BE2C (cell line): ENCODE measurements around the gene USH1G.

Experiments used
- DNase-seq: peaks from one replicate; pipeline ENCODE4 v3.0.0-alpha.2; 2020
- H3K27me3 ChIP-seq: fragments of 250-450 bp; sonication (Bioruptor Pico); 2 replicates; pipeline ENCODE4 v1.5.1; 2020; ENCODE audit warnings: mild to moderate bottlenecking
- H3K36me3 ChIP-seq: fragments of 250-450 bp; sonication (Bioruptor Pico); 2 replicates; pipeline ENCODE4 v1.5.1; 2020; ENCODE audit warnings: mild to moderate bottlenecking
- H3K4me1 ChIP-seq: fragments of 250-450 bp; sonication (Bioruptor Pico); 2 replicates; pipeline ENCODE4 v1.5.1; 2020
- H3K4me3 ChIP-seq: 2 replicates; pipeline ENCODE4 v1.5.1; 2011; ENCODE audit warnings: low read depth, low read length
- H3K9me3 ChIP-seq: fragments of 250-450 bp; sonication (Bioruptor Pico); 2 replicates; pipeline ENCODE4 v1.5.1; 2020
- TF ChIP-seq, protein P1 (sequence below): IDR thresholded peaks from 2 replicates; pipeline ENCODE4 v1.5.1; 2012; ENCODE audit warnings: mild to moderate bottlenecking, low read depth, low read length

The USH1G gene

DNA sequence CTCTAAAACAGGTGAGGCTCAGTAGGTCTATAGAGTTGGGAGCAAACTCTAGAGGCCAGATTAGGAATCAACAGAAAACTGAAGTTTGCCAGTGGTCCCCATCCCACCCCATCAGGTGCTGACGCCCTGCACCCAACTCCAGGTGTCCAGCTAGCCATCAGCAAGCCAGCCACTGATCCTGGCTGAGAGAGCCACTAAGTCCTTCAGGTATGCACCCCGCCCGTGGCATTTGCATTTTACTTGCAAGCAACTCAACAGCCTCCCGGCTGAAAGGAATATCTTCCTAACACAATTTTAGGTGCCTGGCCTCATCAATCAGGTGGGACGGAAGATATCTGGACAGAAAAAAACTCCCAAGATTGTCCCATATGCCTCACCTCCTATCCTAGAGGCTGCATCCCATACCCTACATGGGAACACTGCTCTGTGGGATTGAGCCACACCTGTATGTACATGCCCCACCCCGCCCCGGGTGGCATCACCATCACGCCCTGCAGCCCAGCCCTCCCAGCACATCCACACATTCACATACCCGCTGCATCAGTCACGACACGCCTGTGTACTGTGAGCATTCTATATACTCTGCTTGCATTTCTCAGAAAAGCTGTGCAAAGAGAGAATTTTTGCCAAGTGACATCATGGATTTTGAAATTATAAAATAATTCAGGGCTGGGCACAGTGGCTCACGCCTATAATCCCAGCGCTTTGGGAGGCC is 20.9 kb upstream of the USH1G start:
- Histone ChIP-seq H3K27me3 (peaks cover 58% of the 10 kb centered on the region), H3K4me3 (no peak overlapping the region), H3K9me3 (no peaks in the 10 kb centered on the region), H3K4me1 (no peaks in the 10 kb centered on the region), H3K36me3 (no peaks in the 10 kb centered on the region)
- TF ChIP-seq, protein P1, sequence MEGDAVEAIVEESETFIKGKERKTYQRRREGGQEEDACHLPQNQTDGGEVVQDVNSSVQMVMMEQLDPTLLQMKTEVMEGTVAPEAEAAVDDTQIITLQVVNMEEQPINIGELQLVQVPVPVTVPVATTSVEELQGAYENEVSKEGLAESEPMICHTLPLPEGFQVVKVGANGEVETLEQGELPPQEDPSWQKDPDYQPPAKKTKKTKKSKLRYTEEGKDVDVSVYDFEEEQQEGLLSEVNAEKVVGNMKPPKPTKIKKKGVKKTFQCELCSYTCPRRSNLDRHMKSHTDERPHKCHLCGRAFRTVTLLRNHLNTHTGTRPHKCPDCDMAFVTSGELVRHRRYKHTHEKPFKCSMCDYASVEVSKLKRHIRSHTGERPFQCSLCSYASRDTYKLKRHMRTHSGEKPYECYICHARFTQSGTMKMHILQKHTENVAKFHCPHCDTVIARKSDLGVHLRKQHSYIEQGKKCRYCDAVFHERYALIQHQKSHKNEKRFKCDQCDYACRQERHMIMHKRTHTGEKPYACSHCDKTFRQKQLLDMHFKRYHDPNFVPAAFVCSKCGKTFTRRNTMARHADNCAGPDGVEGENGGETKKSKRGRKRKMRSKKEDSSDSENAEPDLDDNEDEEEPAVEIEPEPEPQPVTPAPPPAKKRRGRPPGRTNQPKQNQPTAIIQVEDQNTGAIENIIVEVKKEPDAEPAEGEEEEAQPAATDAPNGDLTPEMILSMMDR: no peak
- DNase-seq: no peak

DNA sequence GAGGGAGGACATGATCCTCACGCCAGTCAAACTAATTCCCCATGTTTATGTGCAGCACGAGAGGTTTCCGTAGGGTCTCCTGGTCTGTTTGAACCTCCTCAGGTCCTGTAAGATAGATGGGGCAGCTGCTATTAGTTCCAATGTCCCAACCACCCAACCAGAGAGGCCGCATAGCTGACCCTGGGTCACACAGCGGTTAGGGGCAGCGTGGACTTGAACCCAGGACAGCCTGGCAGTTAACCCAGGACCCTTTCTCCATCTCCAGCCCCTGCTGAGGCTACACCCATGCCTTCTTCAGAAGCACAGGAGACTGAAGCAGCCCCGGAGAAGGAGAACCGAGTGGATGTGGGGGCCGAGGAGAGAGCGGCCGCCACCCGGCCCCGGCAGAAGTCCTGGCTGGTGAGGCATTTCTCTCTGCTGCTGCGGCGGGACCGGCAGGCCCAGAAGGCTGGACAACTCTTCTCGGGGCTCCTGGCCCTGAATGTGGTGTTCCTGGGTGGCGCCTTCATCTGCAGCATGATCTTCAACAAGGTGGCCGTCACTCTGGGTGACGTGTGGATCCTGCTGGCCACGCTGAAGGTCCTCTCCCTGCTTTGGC is 18.2 kb upstream of the USH1G start:
- H3K4me1 ChIP-seq: no peaks in the 10 kb centered on the region
- TF ChIP-seq, protein P1: no peak
- H3K9me3 ChIP-seq: no peaks in the 10 kb centered on the region
- peaks cover 78% of the 10 kb centered on the region for H3K27me3 ChIP-seq
- no peak for DNase-seq
- no peak overlapping the region for H3K4me3 ChIP-seq
- no peaks in the 10 kb centered on the region for H3K36me3 ChIP-seq

DNA sequence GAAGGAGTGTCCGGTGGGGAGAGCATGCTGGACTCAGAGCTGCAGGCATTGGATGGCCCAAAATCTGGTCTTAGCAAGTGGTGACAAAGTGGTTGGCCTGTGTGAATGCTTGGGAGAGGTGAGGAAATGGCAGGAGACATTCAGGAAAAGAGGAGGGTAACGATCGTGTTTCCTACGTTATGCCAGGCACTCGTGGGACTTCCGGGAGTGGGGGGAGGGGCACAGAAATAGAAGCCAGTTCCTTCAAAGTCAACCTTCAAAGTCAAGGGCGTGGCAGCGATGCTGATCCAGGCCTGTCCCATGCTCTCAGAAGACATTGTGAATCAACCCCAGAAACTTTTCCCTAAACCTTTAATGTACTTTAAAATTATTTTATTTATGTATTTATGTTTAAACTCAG is 16.5 kb upstream of the USH1G start:
- TF ChIP-seq, protein P1: no peak
- no peaks in the 10 kb centered on the region for H3K9me3 ChIP-seq
- peaks cover 82% of the 10 kb centered on the region for H3K27me3 ChIP-seq
- no peak overlapping the region for H3K4me3 ChIP-seq
- no peaks in the 10 kb centered on the region for H3K36me3 ChIP-seq
- no peak for DNase-seq
- no peaks in the 10 kb centered on the region for H3K4me1 ChIP-seq

GRCh38 chr17:74938194-74938950 is 15.3 kb upstream of the USH1G start:
- Histone ChIP-seq H3K9me3 (no peaks in the 10 kb centered on the region), H3K4me3 (no peak overlapping the region), H3K36me3 (no peaks in the 10 kb centered on the region), H3K27me3 (peaks cover 74% of the 10 kb centered on the region), H3K4me1 (no peaks in the 10 kb centered on the region)
- TF ChIP-seq, protein P1: no peak
- no peak for DNase-seq

DNA sequence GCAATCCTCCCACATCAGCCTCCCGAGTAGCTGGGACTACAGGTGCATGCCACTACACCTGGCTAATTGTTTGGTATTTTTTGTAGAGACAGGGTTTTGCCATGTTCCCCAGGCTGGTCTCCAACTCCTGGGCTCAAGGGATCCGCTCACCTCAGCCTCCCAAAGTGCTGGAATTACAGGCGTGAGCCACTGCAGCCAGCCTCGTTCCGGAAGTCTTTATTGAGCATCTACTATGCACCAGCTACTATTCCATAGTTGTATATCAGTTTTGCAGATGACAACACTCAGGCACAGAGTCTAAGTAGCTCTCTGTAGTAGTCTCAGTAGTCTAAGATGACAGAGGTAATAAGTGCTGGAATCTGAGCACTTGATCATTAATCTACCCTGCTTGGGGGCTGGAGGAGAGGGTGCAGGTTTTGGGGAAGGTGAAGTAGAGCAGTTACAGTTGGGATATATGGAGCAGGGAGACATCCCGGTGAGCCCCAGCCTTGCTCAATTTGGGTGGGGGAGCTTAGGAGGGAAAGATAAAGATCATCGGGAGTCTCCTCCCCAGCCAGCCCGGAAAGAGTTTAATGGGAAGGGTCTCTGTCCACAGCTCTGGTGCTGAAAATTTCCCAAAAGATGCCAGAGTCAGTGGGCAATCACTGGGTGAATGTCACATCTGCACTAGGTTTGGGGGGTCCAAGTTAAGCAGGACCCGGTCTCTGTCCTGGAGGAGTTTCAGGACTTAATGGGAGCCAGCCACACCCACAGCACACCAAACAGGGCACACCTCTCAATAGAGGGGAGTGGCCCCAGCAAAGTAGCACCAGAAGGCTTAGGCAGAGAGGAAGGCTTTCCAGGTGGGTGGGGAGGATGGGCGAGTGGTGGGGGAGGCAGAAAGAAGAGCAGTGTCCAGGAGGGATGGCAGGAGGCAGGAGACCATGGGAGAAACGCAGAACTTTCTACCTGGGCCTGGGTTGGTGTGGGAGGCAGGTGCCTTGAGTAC is 14.3 kb upstream of the USH1G start:
- DNase-seq: no peak
- TF ChIP-seq, protein P1: no peak
- no peaks in the 10 kb centered on the region for H3K9me3 ChIP-seq
- peaks cover 64% of the 10 kb centered on the region for H3K27me3 ChIP-seq
- no peaks in the 10 kb centered on the region for H3K36me3 ChIP-seq
- H3K4me3 ChIP-seq: no peak overlapping the region
- no peaks in the 10 kb centered on the region for H3K4me1 ChIP-seq
